Measurements from ENCODE around the gene MSL3B.

Gene MSL3B

GRCh38 chr2:233858331-233858730 lies 9.9 kb downstream of the MSL3B start:
- H3K9me3 Mint-ChIP-seq: no peaks in the 10 kb centered on the region

GRCh38 chr2:233857511-233858141 lies 10.6 kb downstream of the MSL3B start:
- Mint-ChIP-seq H3K27me3 (peaks cover 3% of the 10 kb centered on the region), H3K36me3 (peaks cover 4% of the 10 kb centered on the region), H3K27ac (no peak overlapping the region), H3K4me1 (peaks cover 17% of the 10 kb centered on the region), H3K9me3 (no peaks in the 10 kb centered on the region), H3K4me3 (no peak overlapping the region)

More at GRCh38 chr2:233858331-233858730, 9.9 kb downstream of the MSL3B start:
- H3K4me1 Mint-ChIP-seq: peaks cover 17% of the 10 kb centered on the region
- peak overlapping the region; percentile 23 for H3K27ac Mint-ChIP-seq
- peaks cover 3% of the 10 kb centered on the region for H3K27me3 Mint-ChIP-seq
- H3K36me3 Mint-ChIP-seq: peaks cover 5% of the 10 kb centered on the region
- no peak overlapping the region for H3K4me3 Mint-ChIP-seq

- H3K36me3 Mint-ChIP-seq: no peaks in the 10 kb centered on the region
- H3K27ac Mint-ChIP-seq: no peak overlapping the region
- no peak overlapping the region for H3K4me3 Mint-ChIP-seq
Observed at GRCh38 chr2:233856184-233856583, 12.0 kb downstream of the MSL3B start.

DNA sequence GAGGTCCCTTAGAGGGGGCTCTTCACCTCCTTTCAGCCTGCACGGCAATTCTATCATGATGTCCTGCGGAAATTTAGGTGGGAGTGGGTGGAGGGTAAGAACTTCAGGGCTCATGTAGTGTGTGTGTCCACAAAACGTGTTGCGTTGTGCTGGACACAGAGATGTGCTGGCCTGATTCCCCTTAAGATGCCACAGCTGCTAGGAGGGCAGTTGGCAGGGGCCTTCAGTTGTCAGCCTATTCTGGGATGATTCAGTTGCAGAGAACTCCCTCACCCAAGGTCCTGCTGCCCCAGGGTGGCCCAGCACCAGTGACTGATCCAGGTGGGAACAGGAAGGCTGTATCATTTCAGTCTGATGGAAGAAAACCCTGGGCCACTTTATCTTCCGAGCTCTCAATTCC lies 12.8 kb downstream of the MSL3B start:
- Mint-ChIP-seq H3K4me3 (peak overlapping the region; percentile 24), H3K36me3 (no peaks in the 10 kb centered on the region), H3K27ac (no peak overlapping the region), H3K4me1 (peaks cover 17% of the 10 kb centered on the region), H3K9me3 (no peaks in the 10 kb centered on the region), H3K27me3 (peaks cover 3% of the 10 kb centered on the region)

More at GRCh38 chr2:233856184-233856583, 12.0 kb downstream of the MSL3B start:
- H3K9me3 Mint-ChIP-seq: no peaks in the 10 kb centered on the region
- H3K4me1 Mint-ChIP-seq: peaks cover 17% of the 10 kb centered on the region
- H3K27me3 Mint-ChIP-seq: peaks cover 3% of the 10 kb centered on the region

GRCh38 chr2:233854241-233854981 lies 13.8 kb downstream of the MSL3B start, which contains the start of gene HJURP:
Gene HJURP (minus strand): TSS chr2:233854535. CDS start chr2:233854500, 35 bp downstream.
- H3K27me3 Mint-ChIP-seq: peaks cover 3% of the 10 kb centered on the region
- no peaks in the 10 kb centered on the region for H3K9me3 Mint-ChIP-seq
- peak within 1 kb of the TSS; percentile 95 for H3K4me3 Mint-ChIP-seq
- H3K36me3 Mint-ChIP-seq: no peaks in the 10 kb centered on the region
- H3K27ac Mint-ChIP-seq: peak within 1 kb of the TSS; percentile 24
- peaks cover 17% of the 10 kb centered on the region for H3K4me1 Mint-ChIP-seq

DNA sequence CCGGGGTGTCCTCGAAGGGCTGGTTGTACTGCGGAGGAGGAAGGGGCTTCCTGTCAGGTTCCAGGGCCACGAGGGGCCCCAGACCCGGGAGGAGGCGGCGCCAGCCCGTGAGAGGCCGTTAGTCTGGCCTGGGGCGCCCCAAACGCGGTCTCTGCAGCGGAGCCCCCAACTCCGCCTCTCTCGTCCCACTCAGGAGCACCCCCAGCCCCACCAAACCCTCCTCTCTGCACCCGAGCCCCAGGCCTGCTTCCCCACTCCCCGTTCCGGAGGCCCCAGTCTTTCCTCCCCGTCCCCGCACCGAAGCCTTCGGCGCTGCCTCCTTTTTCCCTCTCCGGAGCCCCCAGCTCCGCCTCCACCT lies 14.3 kb downstream of the MSL3B start:
- Mint-ChIP-seq H3K9me3 (no peaks in the 10 kb centered on the region), H3K4me3 (peak overlapping the region; percentile 95), H3K27me3 (peaks cover 2% of the 10 kb centered on the region), H3K27ac (no peak overlapping the region), H3K4me1 (peaks cover 17% of the 10 kb centered on the region), H3K36me3 (no peaks in the 10 kb centered on the region)

DNA sequence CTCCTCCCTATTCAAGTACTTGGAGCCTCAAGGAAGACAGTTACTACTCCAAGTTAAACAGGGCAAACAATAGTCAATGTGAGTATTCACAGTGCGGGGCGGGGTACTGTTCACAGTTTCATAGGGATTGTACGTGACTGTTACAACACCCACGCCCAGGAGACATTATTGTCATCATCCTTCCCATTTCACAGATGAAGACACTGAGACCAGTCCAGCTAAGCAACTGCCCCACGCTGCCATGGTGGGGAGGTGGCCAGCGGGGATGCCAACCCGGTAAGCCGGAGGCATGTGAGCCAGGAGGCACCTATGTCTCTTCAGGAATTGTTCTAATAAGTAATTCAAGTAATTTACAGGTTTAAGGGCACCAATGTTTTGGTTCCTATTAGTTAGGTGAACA lies 14.8 kb downstream of the MSL3B start:
- Mint-ChIP-seq H3K27me3 (peaks cover 2% of the 10 kb centered on the region), H3K27ac (no peak overlapping the region), H3K9me3 (no peaks in the 10 kb centered on the region), H3K4me1 (peaks cover 17% of the 10 kb centered on the region), H3K36me3 (no peaks in the 10 kb centered on the region), H3K4me3 (peak overlapping the region; percentile 95)

DNA sequence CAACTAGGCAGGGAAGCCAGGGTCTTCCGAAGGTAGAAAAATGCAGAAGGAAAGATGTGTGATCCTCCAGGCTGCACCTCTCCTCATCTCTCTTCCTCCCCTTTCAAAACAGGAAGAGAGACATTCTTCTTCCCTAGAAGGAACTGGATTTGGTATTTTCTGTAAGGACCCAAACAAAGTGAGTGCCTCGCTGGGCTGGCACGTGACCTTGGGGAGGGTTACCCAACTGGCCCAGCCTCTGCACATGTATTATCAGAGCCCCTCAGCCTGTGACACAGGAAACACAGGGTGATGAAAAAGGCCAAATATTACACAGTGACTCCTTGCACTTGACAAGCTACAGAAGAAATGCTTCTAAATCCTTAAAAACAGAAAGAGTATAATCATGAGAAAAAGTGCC lies 16.1 kb downstream of the MSL3B start:
- H3K4me3 Mint-ChIP-seq: no peak overlapping the region
- H3K36me3 Mint-ChIP-seq: no peaks in the 10 kb centered on the region
- no peaks in the 10 kb centered on the region for H3K9me3 Mint-ChIP-seq
- no peak overlapping the region for H3K27ac Mint-ChIP-seq
- peaks cover 17% of the 10 kb centered on the region for H3K4me1 Mint-ChIP-seq
- peaks cover 2% of the 10 kb centered on the region for H3K27me3 Mint-ChIP-seq

DNA sequence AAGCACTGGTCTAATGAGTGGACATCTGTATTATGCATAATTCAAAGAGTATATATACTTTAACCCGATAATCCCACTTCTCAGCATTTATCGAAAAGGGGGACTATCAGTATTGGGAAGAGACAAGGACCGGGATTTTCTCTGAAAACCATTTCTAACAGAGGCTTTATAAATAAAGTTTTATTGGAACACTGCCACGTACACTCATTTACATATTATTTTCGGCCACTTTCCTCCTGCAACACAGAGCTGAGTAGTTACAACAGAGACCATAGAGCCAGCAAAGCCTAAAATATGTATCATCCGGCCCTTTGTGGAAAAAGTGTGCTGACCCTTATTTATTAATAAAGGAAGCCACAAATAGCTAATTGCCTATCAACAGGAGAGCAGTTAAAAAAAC lies 17.0 kb downstream of the MSL3B start:
- no peak overlapping the region for H3K4me3 Mint-ChIP-seq
- H3K9me3 Mint-ChIP-seq: no peaks in the 10 kb centered on the region
- H3K27ac Mint-ChIP-seq: no peak overlapping the region
- peaks cover 2% of the 10 kb centered on the region for H3K27me3 Mint-ChIP-seq
- no peaks in the 10 kb centered on the region for H3K36me3 Mint-ChIP-seq
- H3K4me1 Mint-ChIP-seq: peaks cover 17% of the 10 kb centered on the region

- Mint-ChIP-seq H3K27ac (no peak overlapping the region), H3K36me3 (no peaks in the 10 kb centered on the region), H3K27me3 (peaks cover 2% of the 10 kb centered on the region), H3K4me1 (peaks cover 15% of the 10 kb centered on the region), H3K9me3 (no peaks in the 10 kb centered on the region), H3K4me3 (no peak overlapping the region)
Observed at GRCh38 chr2:233850745-233851144, 17.4 kb downstream of the MSL3B start.

DNA sequence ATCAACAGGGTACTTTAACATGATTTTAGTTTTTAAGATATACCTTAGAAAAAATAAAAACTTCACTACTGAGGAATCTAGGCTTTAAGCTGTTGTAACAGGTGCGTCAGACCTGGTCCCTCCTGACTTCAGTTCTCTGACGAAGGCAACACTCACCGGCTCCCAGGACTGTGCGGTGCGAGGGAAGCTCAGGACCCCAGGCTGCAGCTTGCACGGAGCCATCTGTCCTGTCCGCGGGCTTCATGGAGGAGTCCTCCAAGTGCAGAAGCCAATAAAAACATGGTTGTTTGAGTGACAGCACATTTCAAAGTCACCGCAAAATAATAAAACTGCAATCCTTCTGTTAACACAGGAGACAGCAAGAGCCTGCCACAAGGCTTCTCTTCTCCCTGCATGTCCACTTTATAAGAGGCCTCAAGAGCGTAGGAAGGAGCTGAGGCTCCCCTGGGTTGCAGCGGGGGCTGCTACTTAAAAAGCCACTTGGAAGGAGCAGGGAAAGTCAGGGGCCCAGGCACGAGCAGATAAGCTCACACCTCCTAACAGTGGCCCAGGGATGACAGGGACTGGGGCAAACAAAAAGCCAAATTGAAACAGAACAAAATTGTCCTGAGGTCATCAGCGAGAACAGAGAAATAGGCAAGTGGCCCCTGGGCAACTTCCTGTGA lies 18.4 kb downstream of the MSL3B start:
- no peaks in the 10 kb centered on the region for H3K9me3 Mint-ChIP-seq
- H3K4me3 Mint-ChIP-seq: no peak overlapping the region
- peaks cover 6% of the 10 kb centered on the region for H3K4me1 Mint-ChIP-seq
- no peak overlapping the region for H3K27ac Mint-ChIP-seq
- no peaks in the 10 kb centered on the region for H3K36me3 Mint-ChIP-seq
- H3K27me3 Mint-ChIP-seq: peaks cover 2% of the 10 kb centered on the region

- H3K36me3 Mint-ChIP-seq: no peaks in the 10 kb centered on the region
- no peak overlapping the region for H3K27ac Mint-ChIP-seq
- H3K4me3 Mint-ChIP-seq: no peak overlapping the region
- H3K27me3 Mint-ChIP-seq: no peaks in the 10 kb centered on the region
- H3K4me1 Mint-ChIP-seq: no peaks in the 10 kb centered on the region
- no peaks in the 10 kb centered on the region for H3K9me3 Mint-ChIP-seq
Observed at GRCh38 chr2:233848276-233848675, 19.9 kb downstream of the MSL3B start.

DNA sequence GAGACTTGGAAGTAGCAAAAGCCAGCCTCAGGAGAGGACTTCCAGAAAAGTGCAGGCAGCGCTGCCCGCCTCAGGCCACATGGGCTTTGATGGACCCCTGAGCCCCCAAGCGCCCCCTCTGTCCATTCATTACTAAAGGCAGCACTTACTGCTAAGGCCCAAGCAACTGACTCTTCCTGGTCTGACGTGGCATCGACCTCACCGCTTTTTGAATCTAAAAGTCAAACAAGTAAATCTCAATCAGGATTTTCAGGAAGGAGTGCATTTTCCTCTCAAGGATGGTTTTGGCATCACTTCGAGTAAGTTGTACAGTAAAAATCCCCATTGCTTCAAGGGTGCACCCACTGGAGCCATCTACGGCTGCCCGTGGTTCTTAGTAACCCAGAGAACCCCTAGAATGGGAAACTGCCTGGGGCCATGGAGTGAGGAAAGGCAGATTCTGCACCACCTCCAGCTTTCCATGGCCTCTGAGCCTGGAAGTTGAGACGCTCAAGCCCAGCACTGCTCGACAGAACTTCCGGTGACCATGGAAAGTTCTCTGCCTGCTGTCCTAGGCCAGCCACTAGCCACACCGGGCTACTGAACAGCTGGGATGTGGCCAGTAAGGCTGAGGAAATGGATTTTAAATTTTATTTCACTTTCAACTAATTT lies 20.8 kb downstream of the MSL3B start:
- no peaks in the 10 kb centered on the region for H3K9me3 Mint-ChIP-seq
- H3K27me3 Mint-ChIP-seq: no peaks in the 10 kb centered on the region
- H3K27ac Mint-ChIP-seq: no peak overlapping the region
- no peaks in the 10 kb centered on the region for H3K4me1 Mint-ChIP-seq
- no peak overlapping the region for H3K4me3 Mint-ChIP-seq
- no peaks in the 10 kb centered on the region for H3K36me3 Mint-ChIP-seq

DNA sequence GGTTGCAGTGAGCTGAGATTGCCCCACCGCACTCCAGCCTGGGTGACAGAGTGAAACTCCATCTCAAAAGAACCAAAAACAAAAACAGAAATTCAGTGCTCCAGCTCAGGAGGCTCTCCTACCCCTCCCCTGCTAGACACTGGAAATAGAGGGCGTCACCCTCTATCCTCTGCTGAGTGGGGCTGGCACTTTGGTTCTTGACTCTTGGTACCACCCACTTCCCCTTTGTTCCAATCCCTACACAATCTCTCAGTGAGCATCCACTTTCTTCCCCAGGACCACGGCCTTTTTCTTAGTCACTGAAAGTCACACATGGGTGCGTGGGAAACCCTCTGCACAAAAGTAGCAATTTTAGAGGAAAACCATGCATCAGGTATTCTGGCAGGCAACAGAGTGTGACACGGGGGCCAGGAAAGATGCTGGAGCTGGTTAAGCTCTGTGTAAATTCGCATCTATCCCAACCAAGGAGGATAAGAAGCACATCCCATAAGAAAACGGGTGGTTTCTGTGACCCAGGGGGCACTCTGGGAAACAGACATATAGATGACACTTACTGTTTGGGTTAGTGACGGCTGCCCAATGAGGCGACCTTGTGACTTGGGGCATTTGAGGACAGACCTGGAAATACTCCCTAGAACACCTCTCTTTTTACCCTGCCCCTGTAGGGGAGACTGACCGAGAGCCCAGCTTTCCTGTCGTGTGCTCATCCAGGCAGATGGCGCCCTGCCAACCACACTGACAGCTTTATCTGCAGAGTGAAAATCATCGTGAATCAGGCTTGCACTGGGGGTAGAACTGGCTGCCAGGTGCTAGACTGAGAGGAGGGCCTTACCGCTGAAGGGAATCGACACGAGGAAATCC lies 21.6 kb downstream of the MSL3B start:
- H3K9me3 Mint-ChIP-seq: no peaks in the 10 kb centered on the region
- no peaks in the 10 kb centered on the region for H3K27me3 Mint-ChIP-seq
- H3K4me3 Mint-ChIP-seq: no peak overlapping the region
- H3K27ac Mint-ChIP-seq: no peak overlapping the region
- H3K36me3 Mint-ChIP-seq: no peaks in the 10 kb centered on the region
- no peaks in the 10 kb centered on the region for H3K4me1 Mint-ChIP-seq

All from activated naive CD4-positive, alpha-beta T cell treated with anti-CD3 and anti-CD28 coated beads, Interleukin-2, amount 50 U/mL, for 24 hours (primary cell).